ENCODE measurements around the gene HELZ. TPM values are rescaled to one million over a fixed set of nuclear protein-coding genes. Genes with fewer than 3 reads are reported as not detected.
"Not testable (repeated sequence)": the region's sequence is repeated elsewhere in the genome, so short reads cannot be mapped to it uniquely, and the experiment has no call there.

Gene HELZ
- total RNA-seq, 1 donor from 2014 or later = 14.8 TPM

GRCh38 chr17:67043283-67043682, 201.7 kb downstream of the HELZ start:
- no peak for TF ChIP-seq CTCF (IDR thresholded peaks at IDR 0.05; ENCODE audit: insufficient read depth, low read length, poor library complexity, severe bottlenecking)
- H3K27me3 ChIP-seq (ENCODE audit: control insufficient read depth, insufficient read depth, low read length) = peaks cover 11% of the 10 kb centered on the region
- DNase-seq (ENCODE audit: low read depth) = no peak
- no peak overlapping the region for H3K4me3 ChIP-seq (ENCODE audit: low read depth, low read length)
- H3K36me3 ChIP-seq (ENCODE audit: control insufficient read depth, insufficient read depth, low read length) = no peaks in the 10 kb centered on the region

DNA sequence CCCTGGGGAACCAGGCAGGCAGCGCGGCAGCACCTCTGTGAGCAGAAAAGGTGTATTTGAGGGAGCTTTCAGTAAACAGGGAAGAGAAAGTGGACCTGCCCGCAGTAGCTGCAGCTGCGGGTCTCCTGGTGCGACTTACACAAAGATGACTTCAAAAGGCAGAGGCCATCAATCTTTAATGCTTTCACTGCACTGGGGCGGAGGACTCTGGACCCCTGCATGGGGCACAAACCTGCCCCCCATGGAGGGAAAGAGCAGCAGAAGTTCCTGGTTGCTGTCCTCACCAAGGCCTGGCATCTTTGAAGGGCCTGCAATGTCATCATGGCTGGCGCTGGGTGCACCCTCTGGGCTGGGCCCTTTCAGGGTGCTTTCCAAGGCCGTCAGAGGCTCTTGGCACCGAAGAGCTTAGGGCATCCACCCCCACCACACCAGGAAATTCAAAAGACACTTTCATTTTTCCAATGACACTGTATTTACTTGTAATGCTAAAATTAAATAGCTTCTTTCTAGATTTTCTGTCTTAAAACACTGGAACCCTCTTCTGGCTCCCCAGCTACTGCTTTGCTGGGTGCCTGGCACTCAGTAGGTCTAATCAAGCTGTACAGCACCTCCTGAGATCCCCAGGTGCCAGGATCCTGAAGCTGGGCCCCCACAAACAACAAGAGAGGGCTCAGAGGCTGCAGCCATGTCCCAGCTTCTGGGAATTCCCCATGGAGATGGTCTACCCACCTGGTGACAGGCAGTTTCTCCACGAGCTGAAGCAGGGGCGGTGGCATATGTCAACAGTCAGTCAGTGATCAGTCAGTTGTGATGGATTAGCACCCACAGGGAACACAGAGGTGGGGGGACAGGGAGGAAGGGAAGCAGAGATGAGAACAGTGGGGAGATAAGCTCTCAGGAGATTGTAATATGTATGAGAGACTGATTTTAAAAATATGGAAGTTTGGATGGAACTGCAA, 202.8 kb downstream of the HELZ start:
- Histone ChIP-seq H3K4me3 (ENCODE audit: low read depth, low read length) (no peak overlapping the region), H3K27me3 (ENCODE audit: control insufficient read depth, insufficient read depth, low read length) (peaks cover 11% of the 10 kb centered on the region), H3K36me3 (ENCODE audit: control insufficient read depth, insufficient read depth, low read length) (no peaks in the 10 kb centered on the region)
- no peak for TF ChIP-seq CTCF (IDR thresholded peaks at IDR 0.05; ENCODE audit: insufficient read depth, low read length, poor library complexity, severe bottlenecking)
- no peak for DNase-seq (ENCODE audit: low read depth)

- Histone ChIP-seq H3K4me3 (ENCODE audit: low read depth, low read length) (no peak overlapping the region), H3K27me3 (ENCODE audit: control insufficient read depth, insufficient read depth, low read length) (peaks cover 11% of the 10 kb centered on the region), H3K36me3 (ENCODE audit: control insufficient read depth, insufficient read depth, low read length) (no peaks in the 10 kb centered on the region)
- DNase-seq (ENCODE audit: low read depth) = no peak
- TF ChIP-seq CTCF (IDR thresholded peaks at IDR 0.05; ENCODE audit: insufficient read depth, low read length, poor library complexity, severe bottlenecking) = no peak
Observed at GRCh38 chr17:67041531-67041930, 203.5 kb downstream of the HELZ start.

DNA sequence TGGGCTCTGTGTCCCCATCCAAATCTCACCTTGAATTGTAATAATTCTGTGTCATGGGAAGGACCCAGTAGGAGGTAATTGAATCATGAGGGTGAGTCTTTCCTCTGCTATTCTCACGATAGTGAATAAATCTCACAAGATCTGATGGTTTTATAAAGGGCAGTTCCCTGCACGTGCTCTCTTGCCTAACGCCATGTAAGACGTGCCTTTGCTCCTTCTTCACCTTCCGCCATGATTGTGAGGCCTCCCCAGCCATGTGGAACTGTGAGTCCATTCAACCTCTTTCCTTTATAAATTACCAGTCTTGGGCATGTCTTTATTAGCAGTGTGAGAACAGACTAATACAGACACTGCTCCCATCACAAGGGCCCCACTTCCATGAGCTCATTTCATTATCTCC, 203.9 kb downstream of the HELZ start:
- not testable (repeated sequence) for H3K36me3 ChIP-seq (ENCODE audit: control insufficient read depth, insufficient read depth, low read length); H3K27me3 ChIP-seq (ENCODE audit: control insufficient read depth, insufficient read depth, low read length); DNase-seq (ENCODE audit: low read depth); H3K4me3 ChIP-seq (ENCODE audit: low read depth, low read length)

DNA sequence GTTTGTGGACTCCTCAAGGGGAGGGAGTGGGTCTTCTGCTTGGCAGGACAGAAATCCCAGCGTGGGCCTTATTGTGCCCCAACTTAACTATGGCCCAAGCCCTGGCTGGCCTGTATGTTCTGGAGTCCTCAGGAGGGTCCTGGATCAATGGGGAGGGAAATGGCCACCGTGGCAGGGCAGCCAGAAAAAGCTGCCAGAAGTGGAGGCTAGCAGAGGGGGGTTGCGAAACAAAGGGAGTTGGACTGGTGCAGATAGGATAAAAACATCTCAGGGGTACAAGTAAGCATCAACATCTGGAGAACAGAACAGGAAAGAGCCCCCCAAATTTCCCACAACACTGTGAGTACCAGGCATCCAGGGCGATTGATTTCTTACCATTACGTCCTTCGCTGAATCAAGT, 204.3 kb downstream of the HELZ start:
- peaks cover 8% of the 10 kb centered on the region for H3K27me3 ChIP-seq (ENCODE audit: control insufficient read depth, insufficient read depth, low read length)
- DNase-seq (ENCODE audit: low read depth) = no peak
- no peaks in the 10 kb centered on the region for H3K36me3 ChIP-seq (ENCODE audit: control insufficient read depth, insufficient read depth, low read length)
- no peak overlapping the region for H3K4me3 ChIP-seq (ENCODE audit: low read depth, low read length)
- TF ChIP-seq CTCF (IDR thresholded peaks at IDR 0.05; ENCODE audit: insufficient read depth, low read length, poor library complexity, severe bottlenecking) = no peak

DNA sequence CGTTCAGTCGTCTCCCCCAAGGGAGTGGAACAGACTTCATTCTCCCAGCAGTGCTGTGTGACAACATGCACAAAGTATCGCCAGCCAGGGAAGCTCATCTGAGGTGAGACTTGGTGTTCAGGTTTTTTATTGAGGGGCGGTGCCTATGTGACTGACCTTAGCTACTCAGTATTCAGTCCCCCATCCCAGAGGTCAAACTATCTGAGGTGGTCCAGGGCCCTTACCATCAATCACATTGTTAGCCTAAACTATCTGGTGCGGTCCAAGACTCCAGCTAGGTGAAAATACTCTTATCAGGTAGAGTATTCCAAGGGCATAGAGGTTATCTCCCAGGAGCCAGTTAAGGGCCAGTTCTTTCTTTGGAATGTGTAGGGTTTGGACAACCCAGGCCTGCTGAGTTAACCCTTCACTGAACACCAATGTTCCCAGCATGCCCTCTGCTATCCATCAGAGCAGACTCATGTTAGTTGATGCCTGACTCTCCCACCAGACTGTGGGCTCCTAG, 206.1 kb downstream of the HELZ start:
- no peaks in the 10 kb centered on the region for H3K36me3 ChIP-seq (ENCODE audit: control insufficient read depth, insufficient read depth, low read length)
- TF ChIP-seq CTCF (IDR thresholded peaks at IDR 0.05; ENCODE audit: insufficient read depth, low read length, poor library complexity, severe bottlenecking) = no peak
- no peak overlapping the region for H3K4me3 ChIP-seq (ENCODE audit: low read depth, low read length)
- no peak for DNase-seq (ENCODE audit: low read depth)
- peaks cover 5% of the 10 kb centered on the region for H3K27me3 ChIP-seq (ENCODE audit: control insufficient read depth, insufficient read depth, low read length)
